Measurements from ENCODE around the gene DKK2. TPM values are rescaled to one million over a fixed set of nuclear protein-coding genes. Genes with fewer than 3 reads are reported as not detected.

The DKK2 gene
- total and polyA plus RNA-seq, 2 donors (not counting 3 experiments of a cell fraction or from before 2014, with no cell fraction given), result 0.14 to 0.24 TPM

DNA sequence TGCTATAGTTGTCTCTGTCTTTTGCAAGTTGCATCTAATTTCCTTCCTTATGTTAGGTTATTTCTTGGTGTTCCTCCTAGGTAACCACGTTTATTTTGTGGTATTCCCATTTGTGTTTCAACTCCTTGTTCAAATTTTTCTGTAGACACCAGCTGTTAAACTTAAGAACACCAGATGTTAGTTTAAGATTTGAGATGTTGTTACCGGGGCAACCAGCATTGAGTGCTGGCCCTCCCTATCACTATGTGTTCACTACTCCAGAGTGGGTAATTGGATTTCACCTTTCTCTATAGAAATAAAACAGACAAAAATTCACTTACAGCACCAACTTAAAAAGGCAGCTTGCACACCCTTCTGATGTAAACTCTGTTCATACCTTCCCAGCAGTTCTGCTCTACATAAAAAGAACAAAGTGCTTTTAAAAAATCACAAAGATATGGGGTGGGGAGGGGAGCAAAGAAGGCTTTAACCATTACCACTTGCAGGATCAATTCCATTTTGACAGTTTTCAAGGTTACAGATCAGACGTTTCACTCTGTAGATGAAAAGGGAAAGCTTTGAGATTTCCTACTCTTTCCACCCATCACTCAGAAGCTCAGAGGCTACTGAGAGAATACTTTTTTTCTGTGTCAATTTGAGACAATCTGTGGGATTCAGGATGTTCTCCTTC is 82.9 kb downstream of the DKK2 start:
- Histone ChIP-seq H3K4me1 (ENCODE audit: control insufficient read depth, extremely low read depth, insufficient read depth, low read length) (no peaks in the 10 kb centered on the region), H3K79me2 (ENCODE audit: control insufficient read depth, insufficient read depth, low read length) (no peaks in the 10 kb centered on the region), H4K20me1 (replicated peaks; ENCODE audit: control insufficient read depth, extremely low read depth, insufficient read depth, low read length) (no peaks in the 10 kb centered on the region), H3K9ac (replicated peaks; ENCODE audit: extremely low read depth, insufficient read depth, low read length) (no peak overlapping the region), H3K27me3 (ENCODE audit: control insufficient read depth in 2 of 2, insufficient read depth in 2 of 2, low read length in 2 of 2) (no peaks in the 10 kb centered on the region), H3K27ac (ENCODE audit: insufficient read depth, low read depth, low read length) (no peak overlapping the region), H3K9me1 (replicated peaks; ENCODE audit: control insufficient read depth, extremely low read depth, insufficient read depth, low read length) (no peaks in the 10 kb centered on the region), H3K4me2 (ENCODE audit: insufficient read depth, low read length) (no peak overlapping the region), H3K36me3 (ENCODE audit: control insufficient read depth in 2 of 2, extremely low read depth in 1 of 2, insufficient read depth in 2 of 2, low read length in 2 of 2) (no peaks in the 10 kb centered on the region), H3K4me3 (replicated peaks in 1 of 3; ENCODE audit: insufficient read depth in 1 of 3, low read depth in 1 of 3, low read length in 3 of 3) (no peak overlapping the region), H2AFZ (ENCODE audit: low read depth, low read length) (no peak overlapping the region), H3K9me3 (replicated peaks; ENCODE audit: control insufficient read depth, insufficient read depth, low read length) (no peaks in the 10 kb centered on the region)
- TF ChIP-seq, protein P1, sequence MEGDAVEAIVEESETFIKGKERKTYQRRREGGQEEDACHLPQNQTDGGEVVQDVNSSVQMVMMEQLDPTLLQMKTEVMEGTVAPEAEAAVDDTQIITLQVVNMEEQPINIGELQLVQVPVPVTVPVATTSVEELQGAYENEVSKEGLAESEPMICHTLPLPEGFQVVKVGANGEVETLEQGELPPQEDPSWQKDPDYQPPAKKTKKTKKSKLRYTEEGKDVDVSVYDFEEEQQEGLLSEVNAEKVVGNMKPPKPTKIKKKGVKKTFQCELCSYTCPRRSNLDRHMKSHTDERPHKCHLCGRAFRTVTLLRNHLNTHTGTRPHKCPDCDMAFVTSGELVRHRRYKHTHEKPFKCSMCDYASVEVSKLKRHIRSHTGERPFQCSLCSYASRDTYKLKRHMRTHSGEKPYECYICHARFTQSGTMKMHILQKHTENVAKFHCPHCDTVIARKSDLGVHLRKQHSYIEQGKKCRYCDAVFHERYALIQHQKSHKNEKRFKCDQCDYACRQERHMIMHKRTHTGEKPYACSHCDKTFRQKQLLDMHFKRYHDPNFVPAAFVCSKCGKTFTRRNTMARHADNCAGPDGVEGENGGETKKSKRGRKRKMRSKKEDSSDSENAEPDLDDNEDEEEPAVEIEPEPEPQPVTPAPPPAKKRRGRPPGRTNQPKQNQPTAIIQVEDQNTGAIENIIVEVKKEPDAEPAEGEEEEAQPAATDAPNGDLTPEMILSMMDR (IDR thresholded peaks at IDR 0.05; ENCODE audit: extremely low read depth in 1 of 2, insufficient read depth in 1 of 2, low read depth in 1 of 2, low read length in 2 of 2), result no peak
- TF ChIP-seq MYC (IDR thresholded peaks at IDR 0.05; ENCODE audit: low read depth, low read length) (no peak), GATA2 (IDR thresholded peaks at IDR 0.05; ENCODE audit: insufficient read depth, insufficient read length, low read depth, low read length) (no peak), FOS (IDR thresholded peaks at IDR 0.05; ENCODE audit: borderline replicate concordance, insufficient read depth, low read length) (no peak), JUN (IDR thresholded peaks at IDR 0.05; ENCODE audit: borderline replicate concordance, insufficient read depth, insufficient read length, low read depth) (no peak), POLR2AphosphoS5 (IDR thresholded peaks at IDR 0.05; ENCODE audit: insufficient read depth, low read depth, low read length) (no peak), POLR2A (IDR thresholded peaks at IDR 0.05; ENCODE audit: low read depth, low read length) (no peak), EZH2 (IDR thresholded peaks at IDR 0.05; ENCODE audit: borderline replicate concordance, low read depth, low read length, severe bottlenecking) (no peak)
- TF ChIP-seq, protein P2, sequence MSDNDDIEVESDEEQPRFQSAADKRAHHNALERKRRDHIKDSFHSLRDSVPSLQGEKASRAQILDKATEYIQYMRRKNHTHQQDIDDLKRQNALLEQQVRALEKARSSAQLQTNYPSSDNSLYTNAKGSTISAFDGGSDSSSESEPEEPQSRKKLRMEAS (IDR thresholded peaks at IDR 0.05; ENCODE audit: insufficient read depth, insufficient read length), result no peak
- FAIRE-seq (no peak), DNase-seq (ENCODE audit: low read depth, low spot score) (no peak)
- CTCF ChIA-PET, result interaction anchor here (0.8 kb wide), 1 partner anchor 19 kb away, joined by 3 read pairs; no protein-coding TSS in a partner anchor
- intact Hi-C loops (cut with micrococcal nuclease), result no loop called here
- BruUV-seq (replicated peaks), result no TSS peak
- dilution Hi-C loops (cut with MboI; ENCODE audit: extremely low pct_ligation_motif_present, low sequenced_read_pairs), result no loop called here
- POLR2A ChIA-PET, result no interaction called here
